ENCODE measurements around the gene BLACAT1.

GRCh38 chr1:205505076-205505729, 49.4 kb upstream of the BLACAT1 start:
- TF ChIP-seq CTCF (IDR thresholded peaks at IDR 0.05), result peak in 1 of 6 experiments; percentile 7
- TF ChIP-seq POLR2A (IDR thresholded peaks at IDR 0.05), result no peak
